Erythroblast (primary cell): ENCODE data around the gene USP48.

Experiments
- GATA1 ChIP-seq: IDR thresholded peaks from 2 replicates; pipeline ENCODE4 v1.6.1; 2011; ENCODE audit warnings: low read depth, mild to moderate bottlenecking, control low read depth, low read length, moderate library complexity
- POLR2A ChIP-seq: IDR thresholded peaks from 2 replicates; pipeline ENCODE4 v1.6.1; 2011; ENCODE audit warnings: mild to moderate bottlenecking, low read length

- TF ChIP-seq POLR2A (no peak), GATA1 (no peak)
Observed at GRCh38 chr1:21770201-21770600, 12.7 kb downstream of the USP48 start.
